Astrocyte (in vitro differentiated cells and primary cell): ENCODE data around the gene TTC1. TPM values are rescaled to one million over a fixed set of nuclear protein-coding genes. Genes with fewer than 3 reads are reported as not detected.
A peak's percentile ranks its signal among the peaks of the same experiment; 100 is the strongest.
"Not testable (repeated sequence)": the region's sequence is repeated elsewhere in the genome, so short reads cannot be mapped to it uniquely, and the experiment has no call there.

Experiments
- DNase-seq: peaks from one replicate; pipeline ENCODE4 v3.0.0-alpha.2; 2010; ENCODE audit warnings: low read depth
- FAIRE-seq: peaks from 2 replicates; lab custom pipeline; 2011; peaks lifted over from hg19 to GRCh38; lab: Jason Lieb, UNC
- H2AFZ ChIP-seq: 2 replicates; pipeline ENCODE4 v1.6.0; 2012; ENCODE audit warnings: low read depth, low read length, inconsistent platforms
- H3K27ac ChIP-seq: 2 replicates; pipeline ENCODE4 v1.5.1; 2011; ENCODE audit warnings: low read depth, low read length, inconsistent platforms
- H3K27me3 ChIP-seq: 2 replicates; pipeline ENCODE4 v1.6.0; 2011; ENCODE audit warnings: low read length, inconsistent platforms; ENCODE audit not compliant: insufficient read depth
- H3K36me3 ChIP-seq: 2 replicates; pipeline ENCODE4 v1.5.1; 2011; ENCODE audit warnings: low read length, inconsistent platforms; ENCODE audit not compliant: insufficient read depth
- H3K4me1 ChIP-seq: 2 replicates; pipeline ENCODE4 v1.5.1; 2011; ENCODE audit warnings: low read length, inconsistent platforms; ENCODE audit not compliant: insufficient read depth
- H3K4me2 ChIP-seq: 2 replicates; pipeline ENCODE4 v1.6.0; 2012; ENCODE audit warnings: low read length, inconsistent platforms
- H3K4me3 ChIP-seq: 2 replicates; pipeline ENCODE4 v1.5.1; 2011; ENCODE audit warnings: low read depth, mild to moderate bottlenecking, low read length, inconsistent platforms; ENCODE audit not compliant: insufficient read depth
- H3K79me2 ChIP-seq: 2 replicates; pipeline ENCODE4 v1.6.0; 2012; ENCODE audit warnings: mild to moderate bottlenecking, low read length, inconsistent platforms; ENCODE audit not compliant: insufficient read depth
- H3K9ac ChIP-seq: 2 replicates; pipeline ENCODE4 v1.6.0; 2012; ENCODE audit warnings: mild to moderate bottlenecking, low read length, inconsistent platforms
- H3K9me3 ChIP-seq: 2 replicates; pipeline ENCODE4 v1.5.1; 2012; ENCODE audit warnings: low read depth, mild to moderate bottlenecking, low read length, inconsistent platforms; ENCODE audit not compliant: insufficient read depth
- H4K20me1 ChIP-seq: 2 replicates; pipeline ENCODE4 v1.6.0; 2012; ENCODE audit warnings: low read length, inconsistent platforms; ENCODE audit not compliant: insufficient read depth
- H3K27ac Mint-ChIP-seq: one replicate; pipeline ENCODE4 v1.8.0; 2021; ENCODE audit warnings: mild to moderate bottlenecking, mixed read lengths; ENCODE audit not compliant: unreplicated experiment
- H3K27me3 Mint-ChIP-seq: one replicate; pipeline ENCODE4 v1.8.0; 2021; ENCODE audit warnings: low read depth, mixed read lengths; ENCODE audit not compliant: unreplicated experiment
- H3K36me3 Mint-ChIP-seq: one replicate; pipeline ENCODE4 v1.8.0; 2021; ENCODE audit warnings: low read depth, mixed read lengths; ENCODE audit not compliant: unreplicated experiment
- H3K4me1 Mint-ChIP-seq: one replicate; pipeline ENCODE4 v1.8.0; 2021; ENCODE audit warnings: low read depth, mixed read lengths; ENCODE audit not compliant: unreplicated experiment
- H3K4me3 Mint-ChIP-seq: one replicate; pipeline ENCODE4 v1.8.0; 2021; ENCODE audit warnings: mild to moderate bottlenecking, moderate library complexity, mixed read lengths; ENCODE audit not compliant: unreplicated experiment
- H3K9me3 Mint-ChIP-seq: one replicate; pipeline ENCODE4 v1.8.0; 2021; ENCODE audit warnings: mild to moderate bottlenecking, mixed read lengths; ENCODE audit not compliant: unreplicated experiment
- EZH2 ChIP-seq: IDR thresholded peaks from 2 replicates; pipeline ENCODE4 v1.6.1; 2012; ENCODE audit warnings: mild to moderate bottlenecking, low read length, inconsistent platforms; ENCODE audit not compliant: insufficient read depth
- total RNA-seq: library from RNA; stranded (reverse); gene quantifications from 2 replicates; pipeline ENCODE4 v1.2.1, GENCODE V29; 2021
- TF ChIP-seq, protein P1 (sequence below): IDR thresholded peaks from 2 replicates; pipeline ENCODE4 v1.5.1; 2011; ENCODE audit warnings: low read depth, mild to moderate bottlenecking, inconsistent platforms, low read length, moderate library complexity; ENCODE audit not compliant: insufficient read depth

TTC1 gene
- total RNA-seq, 1 donor from 2014 or later, result 61.2 TPM

DNA sequence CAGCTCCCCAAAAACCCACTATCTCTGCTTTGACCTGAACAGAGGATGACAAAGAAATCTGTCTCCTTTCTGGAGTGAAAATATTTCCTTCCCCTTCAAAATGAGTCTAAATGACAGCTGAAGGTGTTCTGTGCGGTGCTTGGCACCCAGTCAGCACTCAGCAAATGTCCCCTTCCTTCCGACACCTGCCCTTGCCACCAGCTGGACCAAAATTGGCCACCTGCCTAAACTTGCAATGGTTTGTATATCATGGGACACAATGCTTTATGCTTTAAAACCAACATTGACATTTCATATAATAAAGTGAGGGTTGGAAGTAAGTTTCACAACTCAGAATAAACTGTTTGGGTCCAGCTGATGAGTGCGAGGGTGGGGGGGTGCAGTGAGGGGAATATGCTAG lies 7.5 kb upstream of the TTC1 start:
- FAIRE-seq, result no peak
- H3K9me3 ChIP-seq, result no peaks in the 10 kb centered on the region
- no peak overlapping the region for H2AFZ ChIP-seq
- H3K4me3 ChIP-seq, result no peak overlapping the region
- H3K27me3 ChIP-seq, result no peaks in the 10 kb centered on the region
- TF ChIP-seq, protein P1, sequence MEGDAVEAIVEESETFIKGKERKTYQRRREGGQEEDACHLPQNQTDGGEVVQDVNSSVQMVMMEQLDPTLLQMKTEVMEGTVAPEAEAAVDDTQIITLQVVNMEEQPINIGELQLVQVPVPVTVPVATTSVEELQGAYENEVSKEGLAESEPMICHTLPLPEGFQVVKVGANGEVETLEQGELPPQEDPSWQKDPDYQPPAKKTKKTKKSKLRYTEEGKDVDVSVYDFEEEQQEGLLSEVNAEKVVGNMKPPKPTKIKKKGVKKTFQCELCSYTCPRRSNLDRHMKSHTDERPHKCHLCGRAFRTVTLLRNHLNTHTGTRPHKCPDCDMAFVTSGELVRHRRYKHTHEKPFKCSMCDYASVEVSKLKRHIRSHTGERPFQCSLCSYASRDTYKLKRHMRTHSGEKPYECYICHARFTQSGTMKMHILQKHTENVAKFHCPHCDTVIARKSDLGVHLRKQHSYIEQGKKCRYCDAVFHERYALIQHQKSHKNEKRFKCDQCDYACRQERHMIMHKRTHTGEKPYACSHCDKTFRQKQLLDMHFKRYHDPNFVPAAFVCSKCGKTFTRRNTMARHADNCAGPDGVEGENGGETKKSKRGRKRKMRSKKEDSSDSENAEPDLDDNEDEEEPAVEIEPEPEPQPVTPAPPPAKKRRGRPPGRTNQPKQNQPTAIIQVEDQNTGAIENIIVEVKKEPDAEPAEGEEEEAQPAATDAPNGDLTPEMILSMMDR, result no peak
- TF ChIP-seq EZH2, result no peak
- H3K4me1 ChIP-seq, result no peaks in the 10 kb centered on the region
- no peak overlapping the region for H3K9ac ChIP-seq
- no peaks in the 10 kb centered on the region for H3K27me3 Mint-ChIP-seq
- peaks cover 4% of the 10 kb centered on the region for H3K4me1 Mint-ChIP-seq
- DNase-seq, result no peak
- no peaks in the 10 kb centered on the region for H3K36me3 ChIP-seq
- no peaks in the 10 kb centered on the region for H3K9me3 Mint-ChIP-seq
- no peak overlapping the region for H3K4me2 ChIP-seq
- no peak overlapping the region for H3K27ac Mint-ChIP-seq
- H3K79me2 ChIP-seq, result no peaks in the 10 kb centered on the region
- no peaks in the 10 kb centered on the region for H4K20me1 ChIP-seq
- no peak overlapping the region for H3K27ac ChIP-seq
- no peak overlapping the region for H3K4me3 Mint-ChIP-seq
- no peaks in the 10 kb centered on the region for H3K36me3 Mint-ChIP-seq

GRCh38 chr5:160007514-160007913 lies 1.4 kb upstream of the TTC1 start:
- Histone ChIP-seq H3K4me1 (peaks cover 11% of the 10 kb centered on the region), H3K36me3 (peaks cover 5% of the 10 kb centered on the region), H3K4me3 (no peak overlapping the region), H3K4me2 (no peak overlapping the region), H3K27me3 (no peaks in the 10 kb centered on the region), H3K27ac (no peak overlapping the region), H4K20me1 (peaks cover 8% of the 10 kb centered on the region), H3K9ac (no peak overlapping the region), H3K79me2 (peaks cover 36% of the 10 kb centered on the region), H3K9me3 (no peaks in the 10 kb centered on the region), H2AFZ (no peak overlapping the region)
- H3K9me3 Mint-ChIP-seq, result no peaks in the 10 kb centered on the region
- peaks cover 16% of the 10 kb centered on the region for H3K4me1 Mint-ChIP-seq
- H3K27ac Mint-ChIP-seq, result no peak overlapping the region
- H3K27me3 Mint-ChIP-seq, result no peaks in the 10 kb centered on the region
- TF ChIP-seq, protein P1, result no peak
- TF ChIP-seq EZH2, result no peak
- DNase-seq (no peak), FAIRE-seq (no peak)
- no peak overlapping the region for H3K4me3 Mint-ChIP-seq
- H3K36me3 Mint-ChIP-seq, result no peaks in the 10 kb centered on the region

DNA sequence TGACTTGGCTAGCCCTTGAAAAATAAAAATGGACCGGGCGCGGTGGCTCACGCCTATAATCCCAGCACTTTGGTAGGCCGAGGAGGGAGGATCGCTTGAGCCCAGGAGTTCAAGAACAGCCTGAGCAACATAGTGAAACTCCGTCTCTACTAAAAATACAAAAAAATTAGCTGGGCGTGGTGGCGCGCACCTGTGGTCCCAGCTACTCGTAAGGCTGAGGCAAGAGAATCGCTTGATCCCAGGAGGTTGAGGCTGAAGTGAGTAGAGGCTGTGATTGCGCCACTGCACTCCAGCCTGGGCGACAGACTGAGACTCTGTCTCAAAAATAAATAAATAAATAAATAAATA lies 436 bp upstream of the TTC1 start:
- Mint-ChIP-seq H3K27ac (peak overlapping the region; percentile 62), H3K4me3 (peak overlapping the region; percentile 14), H3K4me1 (peaks cover 16% of the 10 kb centered on the region)
- H3K27ac ChIP-seq, H3K36me3 ChIP-seq, H3K9me3 Mint-ChIP-seq, H3K9me3 ChIP-seq, H4K20me1 ChIP-seq, H3K9ac ChIP-seq, DNase-seq, H3K4me3 ChIP-seq, H3K27me3 Mint-ChIP-seq, H3K27me3 ChIP-seq, FAIRE-seq, H3K36me3 Mint-ChIP-seq: not testable (repeated sequence)
- peak overlapping the region; percentile 79 for H2AFZ ChIP-seq
- peaks cover 11% of the 10 kb centered on the region for H3K4me1 ChIP-seq
- peak overlapping the region; percentile 83 for H3K4me2 ChIP-seq
- peaks cover 43% of the 10 kb centered on the region for H3K79me2 ChIP-seq
